Measurements from ENCODE around the gene CD46.
"Not testable (repeated sequence)": the region's sequence is repeated elsewhere in the genome, so short reads cannot be mapped to it uniquely, and the experiment has no call there.

The CD46 gene

GRCh38 chr1:207751790-207752455, at the start of gene CD46:
CD46 (plus strand) TSS chr1:207752054; CDS start chr1:207752213, 159 bp downstream.
- DNase-seq (ENCODE audit: low read depth in 3 of 3): peak; percentile 82 to 92 (median 88)

DNA sequence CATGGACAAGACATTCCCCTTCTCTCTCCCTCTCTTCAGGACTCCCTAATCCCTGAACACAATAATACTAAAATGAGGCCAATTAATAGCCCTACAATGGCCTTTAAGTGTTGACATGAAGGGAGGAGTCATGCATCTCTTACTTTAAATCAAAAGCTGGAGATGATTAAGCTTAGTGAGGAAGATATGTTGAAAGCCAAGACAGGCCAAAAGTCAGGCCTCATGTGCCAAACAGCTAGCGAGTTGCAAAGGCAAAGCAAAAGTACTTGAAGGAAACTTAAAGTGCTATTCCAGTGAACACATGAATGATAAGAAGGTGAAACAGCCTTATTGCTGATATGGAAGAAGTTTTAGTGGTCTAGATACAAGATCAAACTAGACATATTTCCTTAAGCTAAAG, 49.5 kb upstream of the CD46 start:
- no peak for DNase-seq (ENCODE audit: low read depth in 3 of 3)

- no peak for DNase-seq (ENCODE audit: low read depth in 3 of 3)
Observed at GRCh38 chr1:207703712-207704111, 48.1 kb upstream of the CD46 start.

GRCh38 chr1:207708004-207708403, 43.9 kb upstream of the CD46 start:
- not testable (repeated sequence) for DNase-seq (ENCODE audit: low read depth in 3 of 3)

GRCh38 chr1:207711285-207711684, 40.6 kb upstream of the CD46 start:
- no peak for DNase-seq (ENCODE audit: low read depth in 3 of 3)

DNA sequence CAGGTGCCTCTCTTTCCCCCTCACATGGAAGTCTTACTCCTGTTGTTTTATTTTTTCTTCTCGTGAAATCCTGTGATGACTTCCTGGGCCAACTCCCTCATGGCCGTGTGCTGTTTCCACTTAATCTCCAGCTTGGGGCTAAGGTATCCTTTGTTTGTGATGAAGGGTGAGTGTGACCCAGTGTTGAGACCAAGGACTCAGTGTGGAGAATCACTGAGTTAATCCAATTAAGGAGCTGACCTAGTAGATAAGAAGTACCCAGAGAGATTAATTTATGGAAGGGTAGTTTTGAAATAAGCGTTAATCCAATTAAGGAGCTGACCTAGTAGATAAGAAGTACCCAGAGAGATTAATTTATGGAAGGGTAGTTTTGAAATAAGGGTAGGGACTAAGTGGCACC, 39.2 kb upstream of the CD46 start:
- DNase-seq (ENCODE audit: low read depth in 3 of 3): not testable (repeated sequence)

DNA sequence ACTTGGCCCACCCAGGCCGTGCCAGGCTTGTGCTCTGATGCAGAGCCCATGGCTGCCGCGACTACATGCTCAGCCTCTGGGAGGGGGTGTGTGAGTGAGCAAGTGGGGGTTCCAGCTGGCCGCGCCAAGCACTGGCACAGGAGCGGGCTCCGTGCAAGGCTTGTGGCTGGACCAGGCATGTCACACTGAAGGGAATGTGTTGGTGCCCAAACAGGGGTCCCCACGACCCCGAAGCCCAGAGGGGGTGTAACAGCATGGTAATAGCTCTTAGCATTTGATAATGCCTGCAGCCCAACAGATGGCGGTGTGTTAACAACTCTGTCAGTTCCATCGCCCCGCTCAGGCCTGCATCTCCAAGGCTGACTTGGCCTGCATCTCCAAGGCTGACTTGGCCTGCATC, 38.3 kb upstream of the CD46 start:
- DNase-seq (ENCODE audit: low read depth in 3 of 3): no peak

DNA sequence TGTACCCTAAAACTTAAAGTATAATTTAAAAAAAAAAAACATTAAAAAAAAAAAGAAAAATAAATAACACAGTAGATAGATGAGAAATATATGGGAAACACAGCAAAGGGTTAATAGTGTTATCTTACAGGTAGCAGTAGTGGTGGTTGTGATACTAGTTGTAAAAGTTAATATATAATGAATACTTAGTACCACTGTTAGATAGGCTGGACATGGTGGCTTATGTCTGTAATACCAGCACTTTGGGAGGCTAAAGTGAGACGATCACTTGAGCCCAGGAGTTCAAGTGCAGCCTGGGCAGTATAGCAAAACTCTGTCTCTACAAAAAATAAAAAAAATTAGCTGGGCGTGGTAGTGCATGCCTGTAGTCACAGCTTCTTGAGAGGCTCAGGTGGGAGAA, 32.6 kb upstream of the CD46 start:
- DNase-seq (ENCODE audit: low read depth in 3 of 3): no peak

DNA sequence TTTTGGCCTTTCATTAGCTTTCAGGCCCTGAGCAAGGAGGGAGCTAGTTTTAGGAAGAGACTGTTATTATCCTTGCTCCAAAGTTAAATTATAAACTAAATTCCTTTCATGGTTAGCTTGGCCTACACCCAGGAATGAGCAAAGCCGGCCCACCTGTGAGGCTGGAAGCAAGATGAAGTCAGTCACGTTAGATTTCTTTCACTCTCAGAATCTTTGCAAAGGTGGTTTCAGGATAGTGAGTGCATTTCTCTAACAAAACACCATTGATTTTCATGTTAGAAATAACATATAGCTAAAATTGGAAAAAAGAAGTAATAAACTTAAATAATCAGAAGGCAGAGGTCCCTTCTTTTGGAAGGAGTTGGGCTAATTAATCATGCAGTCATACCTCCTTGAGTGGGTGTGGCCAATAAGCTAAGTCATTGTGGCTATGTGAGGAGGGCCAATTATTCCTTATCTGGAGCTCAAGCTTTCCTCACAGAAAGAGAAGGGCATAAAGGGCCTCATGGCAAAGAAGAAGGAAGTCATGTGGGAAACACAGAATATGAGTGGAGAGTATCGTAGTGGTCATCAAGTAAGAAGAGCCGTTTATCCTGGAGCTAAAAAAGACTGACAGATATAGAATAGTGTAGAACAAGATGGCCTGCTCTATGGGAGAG, 23.5 kb upstream of the CD46 start:
- DNase-seq (ENCODE audit: low read depth in 3 of 3): not testable (repeated sequence)

- DNase-seq (ENCODE audit: low read depth in 3 of 3): not testable (repeated sequence)
Observed at GRCh38 chr1:207737503-207738157, 14.2 kb upstream of the CD46 start.

GRCh38 chr1:207738158-207738659, 13.6 kb upstream of the CD46 start:
- not testable (repeated sequence) for DNase-seq (ENCODE audit: low read depth in 3 of 3)

DNA sequence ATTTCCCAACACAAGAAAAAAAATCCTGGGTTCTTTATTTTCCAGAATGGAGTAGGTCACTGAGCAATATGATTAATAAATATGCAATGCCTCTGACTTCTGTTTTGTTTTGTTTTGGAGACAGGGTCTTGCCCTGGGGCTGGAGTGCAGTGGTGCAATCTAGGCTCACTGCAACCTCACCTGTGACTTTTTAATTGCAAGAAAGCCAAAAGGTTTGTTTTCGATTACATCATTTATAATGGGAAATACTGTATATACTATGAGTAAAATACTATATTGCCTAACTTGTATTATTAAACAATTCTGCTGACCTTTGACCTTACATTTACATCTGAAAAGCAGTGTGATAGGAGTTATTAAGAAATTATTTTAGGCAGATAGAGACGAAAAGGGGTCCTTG, 11.6 kb upstream of the CD46 start:
- no peak for DNase-seq (ENCODE audit: low read depth in 3 of 3)

- no peak for DNase-seq (ENCODE audit: low read depth in 3 of 3)
Observed at GRCh38 chr1:207742850-207743555, 8.9 kb upstream of the CD46 start.

- DNase-seq (ENCODE audit: low read depth in 3 of 3): no peak
Observed at GRCh38 chr1:207744000-207744534, 7.8 kb upstream of the CD46 start.

GRCh38 chr1:207745285-207745684, 6.6 kb upstream of the CD46 start:
- DNase-seq (ENCODE audit: low read depth in 3 of 3): no peak

GRCh38 chr1:207745839-207746767, 5.8 kb upstream of the CD46 start:
- no peak for DNase-seq (ENCODE audit: low read depth in 3 of 3)

DNA sequence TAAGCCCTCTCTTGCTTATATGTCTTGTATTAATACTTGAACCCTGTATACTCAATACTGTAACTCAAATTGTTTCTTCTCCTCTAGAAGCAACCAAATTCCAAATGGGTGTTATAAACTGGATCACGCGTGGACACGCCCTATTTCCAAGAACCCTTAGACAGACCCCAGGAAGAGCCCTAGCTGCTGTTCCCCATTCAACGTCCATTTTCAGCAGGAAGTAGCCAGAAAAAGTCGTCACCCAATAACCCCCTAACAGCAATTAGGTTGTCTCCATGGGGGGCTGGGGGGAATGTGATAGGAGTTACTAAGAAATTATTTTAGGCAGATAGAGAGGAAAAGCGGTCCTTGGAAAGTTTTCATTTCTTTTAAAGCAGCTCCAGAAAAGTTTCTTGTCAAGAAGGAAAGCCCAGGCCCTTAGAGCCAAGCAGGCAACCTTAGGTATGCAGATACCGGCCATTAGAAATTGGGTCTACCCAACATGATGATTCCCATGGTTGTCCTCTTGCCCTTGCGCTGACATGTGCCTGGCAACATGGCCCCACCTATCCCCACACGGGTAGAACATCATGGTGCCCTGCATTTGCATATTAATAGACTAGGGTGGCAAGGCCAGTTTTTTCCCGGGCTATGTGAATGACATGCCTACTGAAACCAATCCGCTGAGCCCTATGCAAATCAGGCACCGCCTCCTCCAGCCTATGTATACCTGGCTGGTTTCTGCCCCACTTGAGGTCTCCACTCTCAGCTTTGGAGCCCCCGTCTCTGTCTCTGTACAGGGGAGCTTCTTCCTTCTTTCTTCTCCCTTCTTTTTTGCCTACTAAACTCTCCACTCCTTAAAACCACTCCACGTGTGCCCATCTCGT, 4.0 kb upstream of the CD46 start:
- no peak for DNase-seq (ENCODE audit: low read depth in 3 of 3)

DNA sequence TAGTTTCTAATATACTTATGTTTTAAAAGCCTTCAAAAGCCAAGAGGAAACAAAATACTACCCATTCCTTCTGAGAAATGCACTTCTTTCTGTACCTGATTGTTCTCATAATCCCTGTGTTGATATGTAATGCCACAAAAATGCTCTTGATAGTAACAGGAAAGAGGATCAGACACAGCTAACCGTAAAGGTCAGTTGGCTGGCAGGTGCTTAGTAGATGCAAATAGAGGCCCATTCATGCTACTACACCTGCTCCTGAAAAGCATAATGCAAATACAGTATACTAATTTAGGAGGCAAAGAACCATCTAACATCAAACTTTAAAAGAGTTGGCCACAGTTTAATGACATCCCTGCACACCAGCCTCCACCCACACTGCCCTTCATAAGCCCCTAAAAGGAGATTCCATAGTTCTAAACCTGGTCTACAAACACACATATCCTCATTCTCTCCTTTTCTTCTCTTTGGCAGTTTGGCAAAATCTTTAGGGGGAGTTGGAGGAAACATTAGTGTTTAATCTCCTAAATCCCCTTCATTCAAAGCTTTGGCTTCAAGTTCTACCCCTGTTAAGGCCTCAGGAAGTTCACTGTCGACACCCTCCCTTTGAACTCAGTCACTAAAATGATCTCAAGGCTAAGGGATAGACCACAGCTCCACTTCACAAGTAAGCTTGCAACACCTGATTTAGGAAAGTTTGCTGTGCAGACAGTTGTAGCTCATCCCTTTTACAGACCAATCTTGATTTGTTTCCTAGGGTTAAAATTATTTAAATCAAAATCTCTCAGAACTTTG, 2.9 kb upstream of the CD46 start:
- no peak for DNase-seq (ENCODE audit: low read depth in 3 of 3)

Data from stimulated activated CD4-positive, alpha-beta T cell treated with anti-CD3 and anti-CD28 coated beads, TNF-alpha, amount 100 ng/mL, for 48 hours (primary cell).